GM19467 (cell line): ENCODE measurements around the gene PKP1.

Experiments used
- ATAC-seq: cut with Tn5 transposase; IDR thresholded peaks from one replicate; pipeline ENCODE4 v1.9.1; 2021; ENCODE audit warnings: mild to moderate bottlenecking, moderate library complexity; ENCODE audit not compliant: unreplicated experiment

Gene PKP1

GRCh38 chr1:201307231-201307630 is 23.9 kb downstream of the PKP1 start:
- ATAC-seq = no peak

GRCh38 chr1:201307760-201308499 is 24.6 kb downstream of the PKP1 start:
- no peak for ATAC-seq

- ATAC-seq = no peak
These were observed 26.1 kb downstream of the PKP1 start for GRCh38 chr1:201309416-201309815.

GRCh38 chr1:201310251-201310985 is 27.1 kb downstream of the PKP1 start:
- no peak for ATAC-seq

GRCh38 chr1:201310986-201311355 is 27.7 kb downstream of the PKP1 start:
- no peak for ATAC-seq

- ATAC-seq = no peak
These were observed 28.2 kb downstream of the PKP1 start for GRCh38 chr1:201311356-201312011.

DNA sequence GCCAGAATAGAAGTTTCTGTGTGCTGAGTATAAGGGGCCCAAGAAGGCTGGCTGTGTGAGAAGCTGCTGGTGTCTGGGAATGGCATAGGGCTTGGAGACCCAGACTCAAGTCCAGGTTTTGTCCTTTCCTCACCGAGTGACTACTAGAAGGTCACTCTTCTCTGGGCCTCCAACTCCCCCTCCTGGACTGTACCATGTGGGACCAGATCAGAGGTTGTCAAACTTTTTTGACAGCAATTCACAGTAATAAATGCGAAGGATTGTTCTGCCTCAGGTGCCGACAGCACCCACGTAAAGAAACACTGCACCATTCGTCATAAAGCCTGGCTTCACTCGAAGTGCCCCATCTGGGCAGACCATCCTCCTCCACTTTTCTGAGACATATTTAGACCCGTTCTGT is 29.0 kb downstream of the PKP1 start:
- no peak for ATAC-seq

DNA sequence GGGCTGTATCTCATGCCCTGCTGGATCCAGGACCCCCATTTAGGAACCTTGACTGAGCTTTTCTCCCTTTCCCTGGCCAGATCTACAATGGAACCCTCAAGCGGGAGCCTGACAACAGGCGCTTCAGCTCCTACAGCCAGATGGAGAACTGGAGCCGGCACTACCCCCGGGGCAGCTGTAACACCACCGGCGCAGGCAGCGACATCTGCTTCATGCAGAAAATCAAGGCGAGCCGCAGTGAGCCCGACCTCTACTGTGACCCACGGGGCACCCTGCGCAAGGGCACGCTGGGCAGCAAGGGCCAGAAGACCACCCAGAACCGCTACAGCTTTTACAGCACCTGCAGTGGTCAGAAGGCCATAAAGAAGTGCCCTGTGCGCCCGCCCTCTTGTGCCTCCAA is 29.8 kb downstream of the PKP1 start:
- no peak for ATAC-seq

GRCh38 chr1:201316556-201316955 is 33.2 kb downstream of the PKP1 start:
- ATAC-seq = no peak

- no peak for ATAC-seq
These were observed 34.2 kb downstream of the PKP1 start for GRCh38 chr1:201317551-201317950.

- no peak for ATAC-seq
These were observed 35.4 kb downstream of the PKP1 start for GRCh38 chr1:201318504-201319340.

- no peak for ATAC-seq
These were observed 36.3 kb downstream of the PKP1 start for GRCh38 chr1:201319631-201320030.

- no peak for ATAC-seq
These were observed 37.0 kb downstream of the PKP1 start for GRCh38 chr1:201320168-201320788.

GRCh38 chr1:201321826-201322390 is 38.6 kb downstream of the PKP1 start:
- ATAC-seq = no peak

- ATAC-seq = no peak
These were observed 39.6 kb downstream of the PKP1 start for GRCh38 chr1:201322653-201323510.

- no peak for ATAC-seq
These were observed 41.0 kb downstream of the PKP1 start for GRCh38 chr1:201324306-201324705.

DNA sequence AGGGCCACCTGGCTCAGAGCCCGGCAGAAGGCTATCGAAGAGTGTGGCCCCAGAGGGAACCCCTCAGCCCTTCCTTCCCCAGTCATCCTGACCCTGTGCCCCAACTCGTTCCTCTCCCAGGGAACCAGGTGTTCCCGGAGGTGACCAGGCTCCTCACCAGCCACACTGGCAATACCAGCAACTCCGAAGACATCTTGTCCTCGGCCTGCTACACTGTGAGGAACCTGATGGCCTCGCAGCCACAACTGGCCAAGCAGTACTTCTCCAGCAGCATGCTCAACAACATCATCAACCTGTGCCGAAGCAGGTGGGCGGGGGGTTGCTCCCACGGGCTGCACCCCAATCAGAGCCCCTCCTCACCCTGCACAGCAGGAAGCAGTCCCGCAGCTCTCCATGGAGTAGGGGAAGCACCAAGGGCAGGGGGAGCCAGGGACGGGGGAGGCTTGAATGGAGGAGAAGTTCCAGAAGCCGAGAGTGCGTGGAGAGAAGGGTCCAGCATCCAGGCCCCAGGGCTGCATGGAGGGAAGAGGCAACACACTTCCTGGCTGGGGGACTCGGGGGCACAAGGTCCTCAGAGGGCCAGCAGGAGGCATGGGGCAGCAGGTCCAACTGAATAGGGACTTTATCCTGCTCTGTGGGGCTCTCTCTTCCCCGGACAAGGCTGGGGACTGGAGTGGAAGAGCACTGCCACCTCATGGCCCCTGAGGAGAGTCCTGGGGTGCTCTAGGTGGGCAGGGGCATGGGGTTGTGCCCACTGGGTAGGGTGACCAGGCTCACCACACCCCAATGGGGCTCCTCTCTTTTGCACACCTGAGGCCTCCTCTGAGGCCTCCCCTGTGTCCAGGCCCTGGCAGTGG is 41.7 kb downstream of the PKP1 start:
- ATAC-seq = no peak

DNA sequence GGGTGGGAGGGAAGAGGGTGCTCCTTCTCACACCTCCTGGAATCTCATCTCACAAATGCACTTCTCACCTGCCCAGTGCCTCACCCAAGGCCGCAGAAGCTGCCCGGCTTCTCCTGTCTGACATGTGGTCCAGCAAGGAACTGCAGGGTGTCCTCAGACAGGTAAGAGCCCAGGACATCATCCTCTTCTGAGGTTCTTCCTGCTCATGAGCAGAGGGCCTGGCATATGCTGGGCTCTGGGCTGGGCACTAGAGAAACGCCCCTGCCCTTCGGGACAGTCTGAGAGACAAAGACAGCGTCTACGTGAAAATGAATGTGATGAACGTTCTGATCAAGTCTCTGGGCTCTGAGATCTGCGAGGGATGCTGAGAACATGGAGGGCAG is 42.4 kb downstream of the PKP1 start:
- ATAC-seq = no peak

DNA sequence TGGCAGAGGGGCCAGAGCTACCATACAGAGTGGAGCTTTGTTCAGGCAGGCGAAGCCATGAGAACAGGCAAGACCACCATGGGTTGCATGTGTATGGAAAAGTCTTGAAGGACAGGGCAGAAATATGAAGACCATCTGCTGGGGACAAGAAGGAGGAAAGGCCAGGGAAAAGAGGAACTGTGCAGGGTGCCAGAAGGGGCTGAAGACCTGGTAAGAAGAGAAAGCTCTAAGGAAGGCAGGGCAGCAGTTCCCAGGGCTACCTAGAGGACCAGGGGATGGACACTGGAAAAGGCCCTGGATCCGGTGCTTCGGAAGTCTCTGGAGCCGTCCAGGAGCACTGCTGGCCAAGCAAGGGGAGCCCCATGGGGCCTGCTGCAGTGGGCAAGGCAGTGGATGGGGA is 43.4 kb downstream of the PKP1 start:
- no peak for ATAC-seq
